Measurements from ENCODE around the gene CD2BP2. TPM values are rescaled to one million over a fixed set of nuclear protein-coding genes. Genes with fewer than 3 reads are reported as not detected.

The CD2BP2 gene
- total and polyA plus RNA-seq, 2 of the 13 experiments (the other 11 are each of a cell fraction or from before 2014, with no cell fraction given): 24.9 to 54.6 TPM

GRCh38 chr16:30394592-30395154 lies 39.6 kb upstream of the CD2BP2 start (continued):
- TF ChIP-seq ZNF570 (CRISPR knock-in tag; IDR thresholded peaks at IDR 0.05; ENCODE audit: borderline replicate concordance) (no peak), MXD1 (CRISPR knock-in tag; IDR thresholded peaks at IDR 0.05) (no peak), ZSCAN5A (CRISPR knock-in tag; IDR thresholded peaks at IDR 0.05; ENCODE audit: borderline replicate concordance) (no peak), ZNF792 (CRISPR knock-in tag; IDR thresholded peaks at IDR 0.05) (no peak), KAT7 (CRISPR knock-in tag; IDR thresholded peaks at IDR 0.05; ENCODE audit: borderline replicate concordance) (no peak), MEIS1 (CRISPR knock-in tag; IDR thresholded peaks at IDR 0.05; ENCODE audit: borderline replicate concordance) (no peak), ZNF224 (CRISPR knock-in tag; IDR thresholded peaks at IDR 0.05) (no peak), YY1 (IDR thresholded peaks at IDR 0.05; ENCODE audit: insufficient read depth, insufficient replicate concordance, low read depth, low read length) (no peak), ZNF891 (CRISPR knock-in tag; IDR thresholded peaks at IDR 0.05) (no peak), NAIF1 (CRISPR knock-in tag; IDR thresholded peaks at IDR 0.05; ENCODE audit: borderline replicate concordance) (0 out of 2 replicates have a peak, but pooled peaks have one; percentile 64), DRAP1 (CRISPR knock-in tag; IDR thresholded peaks at IDR 0.05) (no peak), TGIF2 (CRISPR knock-in tag; IDR thresholded peaks at IDR 0.05) (no peak), CENPBD1 (CRISPR knock-in tag; IDR thresholded peaks at IDR 0.05; ENCODE audit: borderline replicate concordance, low read depth) (no peak), TBX2 (CRISPR knock-in tag; IDR thresholded peaks at IDR 0.05; ENCODE audit: borderline replicate concordance) (peak; percentile 51), FOSL1 (CRISPR knock-in tag; IDR thresholded peaks at IDR 0.05; ENCODE audit: borderline replicate concordance) (no peak), ZFP1 (CRISPR knock-in tag; IDR thresholded peaks at IDR 0.05) (no peak), ZC3H13 (CRISPR knock-in tag; IDR thresholded peaks at IDR 0.05) (0 out of 2 replicates have a peak, but pooled peaks have one; percentile 56), CC2D1A (CRISPR knock-in tag; IDR thresholded peaks at IDR 0.05) (no peak), PRDM15 (CRISPR knock-in tag; IDR thresholded peaks at IDR 0.05) (no peak), ZNF33B (CRISPR knock-in tag; IDR thresholded peaks at IDR 0.05) (no peak)
